ENCODE measurements around the gene DOLK.
"Not testable (repeated sequence)": the region's sequence is repeated elsewhere in the genome, so short reads cannot be mapped to it uniquely, and the experiment has no call there.

DOLK gene

GRCh38 chr9:128947527-128948301 is at the start of gene DOLK, which contains the start of gene NUP188:
DOLK (minus strand) TSS chr9:128947603; CDS start chr9:128947303, 300 bp downstream.
NUP188 (plus strand) TSS chr9:128947699; CDS start chr9:128947720, 21 bp downstream.
- DNase-seq: peak; percentile 100

- DNase-seq: no peak
These were observed 48.4 kb upstream of the DOLK start for GRCh38 chr9:128995791-128996190.

GRCh38 chr9:128992995-128993394 is 45.6 kb upstream of the DOLK start:
- DNase-seq: no peak

GRCh38 chr9:128987805-128988204 is 40.4 kb upstream of the DOLK start:
- DNase-seq: no peak

GRCh38 chr9:128986671-128987070 is 39.3 kb upstream of the DOLK start:
- no peak for DNase-seq

- DNase-seq: no peak
These were observed 36.1 kb upstream of the DOLK start for GRCh38 chr9:128983536-128983935.

- no peak for DNase-seq
These were observed 31.7 kb upstream of the DOLK start for GRCh38 chr9:128979111-128979510.

- DNase-seq: no peak
These were observed 25.6 kb upstream of the DOLK start for GRCh38 chr9:128972956-128973355.

- no peak for DNase-seq
These were observed 22.1 kb upstream of the DOLK start for GRCh38 chr9:128969491-128969890.

- not testable (repeated sequence) for DNase-seq
These were observed 14.0 kb upstream of the DOLK start for GRCh38 chr9:128961403-128961802.

GRCh38 chr9:128947277-128947526 is 201 bp downstream of the DOLK start:
- DNase-seq: no peak

GRCh38 chr9:128946571-128947276 is 679 bp downstream of the DOLK start:
- no peak for DNase-seq

- DNase-seq: no peak
These were observed 1.5 kb downstream of the DOLK start for GRCh38 chr9:128945798-128946501.

- DNase-seq: not testable (repeated sequence)
These were observed 2.4 kb downstream of the DOLK start for GRCh38 chr9:128944966-128945365.

- DNase-seq: no peak
These were observed 3.4 kb downstream of the DOLK start for GRCh38 chr9:128943832-128944620.

GRCh38 chr9:128940946-128941755 is 6.3 kb downstream of the DOLK start:
- DNase-seq: no peak

GRCh38 chr9:128940271-128940921 is 7.0 kb downstream of the DOLK start:
- no peak for DNase-seq

- no peak for DNase-seq
These were observed 9.9 kb downstream of the DOLK start for GRCh38 chr9:128937310-128938165.

- DNase-seq: no peak
These were observed 11.1 kb downstream of the DOLK start for GRCh38 chr9:128936171-128936865.

GRCh38 chr9:128933731-128934130 is 13.7 kb downstream of the DOLK start:
- no peak for DNase-seq
